ENCODE measurements around the gene ARSB.
"Not testable (repeated sequence)": the region's sequence is repeated elsewhere in the genome, so short reads cannot be mapped to it uniquely, and the experiment has no call there.

ARSB gene

DNA sequence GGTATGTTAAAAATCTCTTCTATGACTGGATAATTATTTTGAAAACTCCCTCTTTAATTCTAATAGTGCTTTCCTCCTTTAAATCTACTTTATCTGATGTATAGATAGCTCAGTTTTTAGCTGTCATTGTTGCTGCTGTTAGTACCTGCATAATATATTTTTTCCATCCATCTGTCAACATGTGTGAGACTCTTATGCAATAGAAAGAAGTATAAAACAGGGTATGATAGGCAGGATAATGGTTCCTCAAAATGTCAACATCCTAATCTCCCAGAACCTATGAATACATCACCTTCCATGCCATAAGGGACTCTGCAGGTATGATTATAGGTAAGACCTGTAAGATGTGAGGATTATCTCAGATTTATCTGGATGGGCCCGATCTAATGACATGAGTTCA lies 199.7 kb downstream of the ARSB start:
- no peak for DNase-seq (ENCODE audit: extremely low read depth in 1 of 2, low read depth in 1 of 2)

DNA sequence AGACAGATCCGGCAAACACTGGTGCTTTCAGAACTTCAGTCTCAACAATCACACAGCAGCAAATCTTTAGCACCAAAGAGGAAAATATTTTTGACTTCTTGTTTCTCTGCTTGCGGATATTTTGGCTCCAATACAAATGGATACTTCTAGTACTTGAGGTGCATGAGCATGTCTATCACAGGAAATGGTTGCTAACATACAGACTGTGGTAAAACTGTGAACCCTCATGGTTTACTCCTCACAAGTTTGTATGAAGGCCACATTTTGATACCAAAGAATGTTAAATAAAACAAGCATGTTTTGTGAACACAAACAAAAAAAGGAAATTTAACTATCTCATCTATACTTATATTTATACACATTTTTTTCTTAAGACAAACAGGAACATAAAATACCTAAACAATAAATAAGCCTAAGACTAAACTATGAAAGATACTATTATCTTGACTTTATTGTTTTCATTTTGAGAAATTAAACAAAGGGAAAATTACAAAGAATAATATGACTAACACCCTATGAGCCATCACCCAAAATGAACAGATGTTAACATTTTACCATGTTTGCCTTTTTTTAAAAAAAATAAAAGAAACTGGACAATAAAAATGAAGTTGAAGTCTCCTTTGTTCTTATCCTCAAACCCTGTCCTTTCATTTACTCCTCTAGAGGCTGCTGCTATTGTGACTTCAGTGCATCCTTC lies 201.5 kb downstream of the ARSB start:
- DNase-seq (ENCODE audit: extremely low read depth in 1 of 2, low read depth in 1 of 2): no peak

DNA sequence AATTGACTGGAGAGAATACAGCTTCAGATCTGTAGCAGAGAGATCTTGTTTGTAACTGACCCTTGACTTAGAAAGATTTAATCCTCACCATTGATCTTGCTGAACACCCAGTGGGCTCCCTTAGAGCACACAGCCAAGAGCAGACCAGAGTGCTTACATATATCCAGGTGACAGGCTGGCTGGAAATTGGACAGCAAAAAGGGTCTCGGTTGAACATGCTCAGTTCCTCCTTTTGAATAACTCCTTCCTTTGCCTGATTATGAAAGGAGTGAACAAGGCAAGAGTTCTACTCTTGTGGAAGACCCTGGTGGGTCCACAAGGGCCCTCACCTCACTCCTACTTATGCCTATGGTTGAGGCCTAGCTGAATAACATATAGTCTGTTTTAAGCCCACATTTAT lies 202.4 kb downstream of the ARSB start:
- no peak for DNase-seq (ENCODE audit: extremely low read depth in 1 of 2, low read depth in 1 of 2)

DNA sequence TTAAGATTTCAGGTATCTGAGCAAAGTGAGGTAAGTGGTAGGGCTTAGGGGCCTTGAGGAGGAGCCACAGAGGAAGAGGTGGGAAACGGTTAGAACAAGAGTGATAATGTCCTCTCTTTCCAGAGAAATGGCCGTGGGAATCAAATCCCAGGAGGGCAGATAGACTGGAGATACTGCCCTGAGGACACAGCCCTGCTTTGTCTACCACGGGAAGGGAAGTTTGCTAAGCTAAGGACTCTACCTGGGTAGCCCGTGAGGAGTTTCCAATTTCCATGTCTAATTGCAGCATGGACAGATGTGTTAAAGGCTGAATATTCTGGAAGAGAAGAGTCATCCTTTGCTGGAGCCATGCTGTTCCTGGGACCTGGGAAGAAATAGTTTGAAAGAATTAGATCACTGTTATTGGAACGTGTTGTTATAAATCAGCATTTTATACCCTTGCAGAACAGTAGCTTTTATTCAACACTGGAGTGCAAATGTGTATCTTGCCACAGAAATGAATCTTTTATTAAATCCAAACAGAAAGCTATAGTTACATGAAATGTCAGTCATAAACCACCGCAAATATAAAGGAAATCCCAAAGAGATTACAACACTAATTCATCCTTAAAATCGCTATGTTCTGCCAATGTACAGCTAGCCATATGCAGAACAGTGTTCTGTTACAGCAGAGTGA lies 203.4 kb downstream of the ARSB start:
- no peak for DNase-seq (ENCODE audit: extremely low read depth in 1 of 2, low read depth in 1 of 2)

DNA sequence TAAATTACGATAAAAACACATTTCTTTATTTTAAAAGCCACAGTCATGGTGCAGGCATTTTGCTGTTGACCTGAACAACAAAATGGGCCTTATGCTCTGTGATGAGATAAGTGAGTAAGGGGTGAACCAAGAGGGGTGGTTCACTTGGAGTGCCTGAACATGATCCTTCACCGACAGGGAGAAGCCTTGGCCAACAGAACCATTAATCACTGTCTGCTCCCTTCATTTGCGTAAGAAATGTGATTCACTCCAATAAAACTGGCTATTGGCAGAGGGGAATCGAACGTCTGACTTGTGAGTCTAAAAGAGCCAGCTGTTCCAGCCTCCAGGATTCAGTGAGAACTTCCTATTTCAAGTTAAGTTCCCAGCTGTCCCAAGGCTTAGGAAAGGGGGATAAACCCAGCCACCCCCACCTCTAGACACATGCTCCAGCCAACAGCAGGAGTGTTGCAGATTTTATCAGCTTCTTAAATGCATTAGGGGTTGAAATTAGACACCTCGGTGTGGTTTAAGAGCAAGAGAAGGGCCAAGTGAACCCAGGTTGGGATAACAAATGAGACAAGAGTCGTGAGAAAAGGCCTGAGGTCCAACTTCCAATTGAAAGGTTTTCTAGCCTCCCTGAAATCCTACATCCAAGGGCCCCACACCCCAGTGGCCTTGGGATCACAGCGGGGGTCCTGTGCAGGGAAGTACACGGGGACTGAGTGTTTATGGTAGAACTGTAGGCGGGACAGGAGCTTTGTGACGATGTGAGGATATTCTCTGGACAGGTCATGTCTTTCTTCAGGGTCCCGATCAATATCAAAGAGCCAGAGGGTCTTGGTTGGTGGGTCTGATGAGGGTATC lies 205.1 kb downstream of the ARSB start:
- no peak for DNase-seq (ENCODE audit: extremely low read depth in 1 of 2, low read depth in 1 of 2)

DNA sequence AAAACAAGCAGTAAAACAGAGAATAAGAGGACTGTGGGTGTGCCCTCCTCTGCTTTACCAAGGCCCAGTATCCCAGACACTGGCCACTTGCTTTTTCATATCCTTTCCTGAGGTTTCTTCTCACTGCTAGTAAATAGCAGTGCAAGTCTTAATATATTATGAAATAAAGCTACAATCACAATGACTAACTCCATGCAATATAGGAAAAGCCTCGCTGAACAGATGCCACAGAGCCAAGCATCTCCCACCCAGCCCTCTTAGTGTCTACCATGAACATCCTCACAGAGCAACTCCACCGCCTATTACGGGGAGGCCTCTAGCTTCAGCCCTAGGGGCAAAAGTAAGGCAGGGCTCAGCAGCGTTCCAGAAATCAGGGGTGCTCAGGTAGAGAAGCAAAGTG lies 205.8 kb downstream of the ARSB start:
- DNase-seq (ENCODE audit: extremely low read depth in 1 of 2, low read depth in 1 of 2): no peak

DNA sequence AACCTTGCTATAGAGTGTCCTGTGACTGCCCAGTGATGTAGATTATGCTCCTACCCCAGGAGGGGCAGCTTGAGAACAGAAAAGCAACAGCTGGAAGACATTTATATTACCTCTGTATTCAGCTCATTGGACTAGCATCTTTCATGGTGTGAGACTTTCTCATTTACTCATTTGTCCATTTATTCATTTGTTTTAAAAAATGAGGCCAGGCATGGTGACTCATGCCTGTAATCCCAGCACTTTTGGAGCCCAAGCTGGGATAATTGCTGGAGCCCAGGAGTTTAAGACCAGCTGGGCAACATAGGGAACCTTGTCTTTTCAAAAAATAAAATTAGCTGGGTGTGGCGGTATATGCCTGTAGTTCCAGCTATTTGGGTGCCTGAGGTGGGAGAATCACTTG lies 206.6 kb downstream of the ARSB start:
- DNase-seq (ENCODE audit: extremely low read depth in 1 of 2, low read depth in 1 of 2): no peak

DNA sequence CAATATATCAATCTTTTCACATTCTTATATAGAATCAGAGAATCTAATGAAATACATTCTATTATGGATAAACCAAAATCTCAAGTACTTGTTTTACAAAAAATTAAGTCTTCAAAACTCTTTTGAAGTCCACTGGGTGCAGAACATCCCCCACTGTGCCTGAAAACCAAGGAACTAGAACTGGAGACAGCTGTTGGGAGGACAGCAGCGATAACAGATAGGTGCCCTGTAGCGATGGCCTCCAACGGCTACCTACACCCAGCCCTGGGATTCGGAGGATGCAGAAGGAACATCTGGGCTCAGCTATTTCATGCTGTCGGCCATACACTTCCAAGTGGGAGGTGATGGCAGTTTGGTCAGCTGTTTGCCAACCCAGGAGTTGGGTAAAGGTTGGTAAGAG lies 207.2 kb downstream of the ARSB start:
- DNase-seq (ENCODE audit: extremely low read depth in 1 of 2, low read depth in 1 of 2): no peak

DNA sequence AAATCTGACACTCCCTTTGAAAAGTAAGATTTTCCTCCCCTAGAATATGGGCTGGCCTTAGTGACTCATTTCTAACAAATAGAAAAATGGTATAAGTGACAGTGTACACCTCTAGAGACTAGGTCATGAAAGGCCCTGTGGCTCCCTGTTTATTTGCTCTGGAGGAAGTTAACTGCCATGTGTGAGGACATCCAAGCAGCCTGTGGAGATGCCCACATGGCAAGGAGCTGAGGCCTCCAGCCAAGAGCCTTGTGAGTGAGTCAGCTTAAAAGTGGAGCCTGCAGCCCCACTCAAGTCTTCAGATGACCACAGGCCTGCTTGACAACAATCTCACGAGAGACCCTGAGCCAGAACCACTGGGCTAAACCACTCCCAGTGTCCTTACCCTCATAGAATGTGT lies 208.5 kb downstream of the ARSB start:
- DNase-seq (ENCODE audit: extremely low read depth in 1 of 2, low read depth in 1 of 2): no peak

DNA sequence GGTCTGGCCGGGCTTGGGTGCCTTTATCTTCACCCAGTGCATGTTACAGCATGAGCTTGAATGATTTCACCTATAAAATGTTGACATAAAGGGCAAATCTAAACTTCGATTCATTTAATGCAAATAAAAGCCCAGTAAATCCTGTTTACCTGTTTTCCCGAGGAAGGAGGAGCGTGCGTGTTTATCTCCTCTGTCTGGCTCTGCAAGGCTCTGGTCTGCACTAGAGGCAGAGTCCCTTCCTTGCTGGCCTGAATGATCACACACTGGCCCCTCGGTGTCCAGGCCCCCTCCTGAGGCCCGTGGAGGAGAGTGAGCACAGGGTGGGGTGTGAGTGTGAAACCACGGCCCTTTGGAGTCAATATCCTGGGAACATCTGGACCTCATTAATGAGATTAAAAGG lies 211.5 kb downstream of the ARSB start:
- DNase-seq (ENCODE audit: extremely low read depth in 1 of 2, low read depth in 1 of 2): no peak

DNA sequence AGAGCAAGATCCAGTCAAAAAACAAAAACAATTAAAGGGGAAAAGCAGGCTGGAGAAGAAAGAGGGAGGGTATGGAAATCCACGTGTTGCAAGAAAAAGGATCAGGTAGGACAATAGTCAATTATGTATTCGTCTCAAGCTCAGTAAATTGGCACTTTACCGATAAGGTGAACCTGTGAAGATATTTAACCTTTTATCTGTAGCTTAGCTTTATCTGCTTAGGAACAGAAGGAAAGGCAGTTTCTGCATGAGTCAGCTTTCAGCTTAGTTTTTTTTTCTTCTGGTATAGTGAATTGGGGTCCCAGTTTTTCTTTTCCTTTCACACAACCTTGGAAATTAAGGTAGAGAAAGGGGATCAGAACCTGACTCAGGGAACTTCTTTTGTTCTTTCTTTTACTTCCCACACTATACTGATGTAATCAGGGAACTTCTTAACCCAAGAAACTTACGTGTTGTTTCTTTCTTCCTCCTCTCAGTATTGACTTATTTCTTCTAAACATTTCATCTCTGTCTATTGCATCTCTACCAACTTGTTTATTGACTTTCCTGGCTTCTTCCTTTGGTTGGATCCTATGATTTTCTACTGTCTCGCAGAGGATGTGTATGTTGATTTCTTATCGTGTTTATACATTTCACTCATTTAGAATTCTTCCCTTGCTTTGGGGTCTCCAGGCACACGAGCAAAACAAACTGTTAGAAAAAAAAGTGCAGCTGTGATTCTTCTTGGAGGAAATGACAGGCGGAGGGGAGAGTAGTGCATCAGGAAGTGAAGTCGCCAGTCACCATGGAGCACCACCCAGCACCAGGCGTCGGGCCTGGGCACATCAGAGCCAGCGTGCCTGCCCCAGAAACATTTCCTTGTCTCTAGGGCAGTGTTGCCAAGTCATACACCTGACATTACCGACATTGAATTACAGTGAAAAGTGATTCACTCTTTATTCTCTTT lies 213.6 kb downstream of the ARSB start:
- DNase-seq (ENCODE audit: extremely low read depth in 1 of 2, low read depth in 1 of 2): no peak

DNA sequence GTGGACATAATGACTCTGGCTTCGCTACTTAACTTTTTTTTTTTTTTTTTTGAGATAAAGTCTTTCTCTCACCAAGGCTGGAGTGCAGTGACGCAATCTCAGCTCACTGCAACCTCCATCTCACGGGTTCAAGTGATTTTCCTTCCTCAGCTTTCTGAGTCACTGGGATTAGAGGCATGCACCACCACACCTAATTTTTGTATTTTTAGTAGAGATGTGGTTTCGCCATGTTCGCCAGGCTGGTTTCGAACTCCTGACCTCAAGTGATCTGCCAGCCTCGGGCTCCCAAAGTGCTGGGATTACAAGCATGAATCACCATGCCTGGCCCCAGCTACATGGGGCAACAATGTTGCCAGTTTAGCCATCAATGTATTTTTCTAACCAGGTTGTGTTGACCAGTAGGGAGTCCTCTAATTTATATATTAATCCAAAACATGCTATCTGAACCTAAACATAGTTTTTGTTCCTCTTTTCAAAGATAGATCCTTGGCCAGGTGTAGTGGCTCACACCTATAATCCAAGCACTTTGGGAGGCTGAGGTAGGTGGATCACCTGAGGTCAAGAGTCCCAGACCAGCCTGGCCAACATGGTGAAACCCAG lies 216.2 kb downstream of the ARSB start:
- DNase-seq (ENCODE audit: extremely low read depth in 1 of 2, low read depth in 1 of 2): no peak

DNA sequence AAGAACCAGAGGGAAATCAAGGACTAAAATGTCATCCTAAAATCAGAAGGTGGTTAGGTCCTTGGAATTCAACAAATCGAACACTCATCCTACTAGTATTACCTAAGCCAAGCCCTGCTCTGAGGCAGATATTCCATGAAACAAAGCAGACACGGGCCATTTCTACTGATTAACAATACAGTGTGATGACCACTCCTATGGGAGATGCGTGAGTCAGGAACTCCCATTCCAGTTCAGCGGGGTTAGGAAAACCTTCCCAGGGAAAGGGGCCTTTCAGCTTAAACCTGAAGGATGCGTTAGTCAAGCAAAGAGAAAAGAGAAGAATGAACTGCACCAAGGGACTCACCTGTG lies 218.7 kb downstream of the ARSB start:
- no peak for DNase-seq (ENCODE audit: extremely low read depth in 1 of 2, low read depth in 1 of 2)

DNA sequence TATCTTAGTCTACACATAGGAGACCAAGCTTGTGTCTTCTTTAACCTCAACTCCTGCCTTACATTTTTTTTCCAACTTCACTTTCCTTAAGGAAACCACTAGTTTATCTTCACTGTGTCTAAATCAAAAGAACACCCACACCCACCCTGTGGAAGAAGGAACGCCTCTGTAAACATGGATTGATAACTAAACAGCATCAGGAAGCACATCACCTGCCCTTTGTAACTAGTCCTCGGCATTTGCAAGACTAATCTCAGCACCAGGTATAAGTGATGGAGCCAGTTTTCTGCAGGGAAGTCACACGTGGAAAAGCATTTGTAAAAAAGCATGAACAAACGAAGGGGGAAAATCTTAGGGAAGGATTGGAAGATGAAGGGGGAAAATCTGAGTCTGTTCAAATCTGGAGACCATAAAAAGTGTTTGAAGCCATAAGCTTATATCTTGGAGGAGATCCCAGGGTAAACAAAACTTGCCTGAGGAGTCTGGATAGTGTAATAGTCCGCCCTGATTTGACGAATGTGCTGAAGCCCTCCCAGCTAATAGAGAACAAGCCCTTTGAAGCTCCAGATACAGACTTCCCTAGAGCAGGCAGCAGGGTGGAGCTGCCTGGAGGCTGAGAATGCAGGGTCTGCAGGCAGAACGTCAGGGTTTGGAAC lies 219.2 kb downstream of the ARSB start:
- no peak for DNase-seq (ENCODE audit: extremely low read depth in 1 of 2, low read depth in 1 of 2)

DNA sequence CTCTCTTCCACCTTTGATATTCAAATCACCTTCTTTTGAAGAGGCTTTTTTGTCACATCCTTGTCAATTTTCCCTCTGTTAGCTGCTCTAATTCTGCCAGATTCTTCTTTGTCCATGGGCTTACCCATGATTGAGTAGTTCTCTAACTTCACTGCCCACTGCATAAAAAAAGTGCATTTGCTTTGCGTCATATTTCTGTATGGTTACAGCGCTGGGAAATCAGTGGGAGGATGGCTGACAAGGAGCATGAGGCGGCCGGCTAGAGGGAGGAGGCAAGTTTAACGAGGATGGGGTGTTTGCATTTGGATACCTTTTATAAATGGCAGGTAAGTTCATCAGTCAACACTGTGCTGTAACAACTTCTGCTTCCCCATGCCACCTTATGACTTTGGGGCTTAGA lies 220.0 kb downstream of the ARSB start:
- no peak for DNase-seq (ENCODE audit: extremely low read depth in 1 of 2, low read depth in 1 of 2)

DNA sequence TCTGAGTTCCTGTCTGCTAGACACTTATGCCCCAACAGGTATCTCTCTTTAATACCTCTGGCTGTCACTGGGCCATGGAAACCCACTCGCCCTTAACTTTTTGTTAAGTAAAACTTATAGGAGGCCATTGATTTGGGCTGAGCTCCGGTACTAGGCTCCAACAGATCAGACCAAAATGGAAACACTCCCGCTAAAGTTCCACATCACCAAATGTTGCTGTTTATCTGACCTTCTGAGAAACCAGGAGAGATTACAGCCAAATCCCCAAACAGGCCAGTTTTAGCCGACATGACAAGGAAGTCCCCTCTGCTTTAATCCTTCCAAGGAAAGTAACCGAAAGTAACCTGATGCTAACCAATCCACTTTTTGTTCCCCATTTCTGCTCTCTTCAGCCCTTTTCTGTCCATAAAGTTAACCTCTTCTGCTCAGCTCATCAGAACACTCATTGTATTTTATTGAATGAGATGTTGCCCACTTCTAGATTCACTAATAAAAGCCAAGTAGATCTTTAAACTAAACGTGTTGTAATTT lies 221.4 kb downstream of the ARSB start:
- DNase-seq (ENCODE audit: extremely low read depth in 1 of 2, low read depth in 1 of 2): no peak

DNA sequence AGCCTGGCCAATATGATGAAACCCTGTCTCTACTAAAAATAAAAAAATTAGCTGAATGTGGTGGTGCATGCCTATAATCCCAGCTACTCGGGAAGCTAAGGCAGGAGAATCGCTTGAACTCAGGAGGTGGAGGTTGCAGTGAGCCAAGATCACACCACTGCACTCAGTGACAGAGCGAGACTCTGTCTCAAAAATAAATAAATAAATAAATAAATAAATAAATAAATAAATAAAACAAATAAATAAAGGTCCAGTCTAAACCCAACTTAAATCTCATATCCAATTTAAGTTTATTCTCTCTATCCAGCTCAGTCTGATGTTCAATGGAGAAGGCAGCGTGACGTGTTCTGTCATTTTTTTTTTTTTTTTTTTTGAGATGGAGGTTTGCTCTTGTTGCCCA lies 222.4 kb downstream of the ARSB start:
- DNase-seq (ENCODE audit: extremely low read depth in 1 of 2, low read depth in 1 of 2): not testable (repeated sequence)

DNA sequence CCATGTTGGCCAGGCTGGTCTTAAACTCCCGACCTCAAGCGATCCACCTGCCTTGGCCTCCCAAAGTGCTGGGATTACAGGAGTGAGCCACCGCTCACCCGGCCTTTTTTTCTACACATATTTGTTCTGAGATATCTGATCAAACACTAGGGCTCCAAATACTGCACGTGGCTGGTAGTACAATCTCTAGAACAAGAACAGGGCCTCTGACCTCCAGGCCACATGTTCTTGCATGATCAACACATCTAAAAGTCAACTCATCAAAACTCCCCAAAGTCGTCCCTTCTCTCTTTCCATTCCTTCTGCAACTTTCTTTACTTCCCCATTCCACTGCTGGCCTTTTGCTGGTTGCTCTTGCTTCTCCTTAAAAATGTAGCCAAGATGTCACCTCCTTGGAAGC lies 223.3 kb downstream of the ARSB start:
- DNase-seq (ENCODE audit: extremely low read depth in 1 of 2, low read depth in 1 of 2): no peak

DNA sequence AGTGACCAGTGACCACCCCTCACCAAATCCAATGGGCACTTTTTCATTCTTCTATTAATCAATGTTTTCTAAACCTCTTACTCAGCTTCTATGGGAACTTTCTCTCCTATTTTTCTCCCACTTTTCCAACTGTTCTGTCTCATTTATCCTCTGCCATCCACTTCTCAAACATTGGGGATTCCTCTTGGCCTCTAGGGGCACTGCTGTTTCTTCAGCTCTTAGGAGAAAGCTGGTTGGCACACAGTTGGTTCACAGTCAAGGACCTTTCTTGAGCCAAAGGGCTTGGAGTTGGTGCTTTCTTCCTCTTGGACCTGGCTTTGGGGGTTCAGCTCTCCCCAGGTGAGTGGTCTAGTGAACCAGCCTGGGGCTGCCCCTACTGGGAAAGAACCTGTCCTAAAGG lies 224.3 kb downstream of the ARSB start:
- DNase-seq (ENCODE audit: extremely low read depth in 1 of 2, low read depth in 1 of 2): no peak

DNA sequence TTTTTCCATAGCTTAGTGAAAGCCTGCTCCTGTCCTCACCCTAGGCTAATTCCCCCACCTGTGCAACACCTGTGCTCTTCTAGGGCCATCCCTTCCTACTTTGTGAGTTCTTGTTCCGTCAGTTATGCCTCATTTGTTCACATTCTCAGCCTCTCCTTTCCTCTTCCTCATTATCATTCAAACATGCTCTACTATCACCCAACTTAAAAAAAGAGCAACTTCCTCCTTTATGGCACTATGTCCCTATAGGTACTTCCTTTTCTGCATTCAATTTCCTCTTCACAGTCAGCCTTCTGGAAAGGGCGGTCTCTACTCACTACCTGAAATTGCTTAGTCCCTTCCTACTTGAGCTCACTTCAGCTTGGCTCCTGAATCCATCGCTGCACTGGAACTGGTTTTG lies 224.7 kb downstream of the ARSB start:
- DNase-seq (ENCODE audit: extremely low read depth in 1 of 2, low read depth in 1 of 2): no peak

Data from stimulated activated CD8-positive, alpha-beta memory T cell treated with anti-CD3 and anti-CD28 coated beads, Interleukin-7, amount 100 ng/mL, for 48 hours (primary cell).